Measurements from ENCODE around the gene BTRC. TPM values are rescaled to one million over a fixed set of nuclear protein-coding genes. Genes with fewer than 3 reads are reported as not detected.

Gene BTRC
- total and polyA plus RNA-seq, 7 donors, result 6.1 to 19.3 (median 16.4) TPM

DNA sequence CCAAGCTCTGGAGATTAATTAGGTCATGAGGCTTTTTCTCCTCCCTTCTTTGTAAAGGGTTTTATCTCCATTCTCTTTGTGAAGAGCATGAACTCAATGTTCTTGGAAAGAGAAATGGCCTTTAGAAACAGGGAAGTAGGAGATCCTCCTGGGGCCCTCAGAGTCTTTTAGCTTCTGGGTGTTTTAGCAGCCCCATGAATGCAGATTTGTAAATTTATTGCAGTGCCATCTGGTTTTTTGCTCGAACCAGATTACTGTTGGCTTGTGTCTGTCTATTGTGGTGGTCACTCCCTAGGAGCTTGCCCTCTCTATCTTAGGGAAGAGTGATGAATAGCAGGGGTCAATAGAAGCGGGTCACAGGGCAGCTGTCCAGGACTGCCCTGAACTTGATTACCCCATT lies 110.6 kb downstream of the BTRC start:
- DNase-seq (no peak), ATAC-seq (no peak)
- H3K4me1 ChIP-seq, result peaks cover 5% of the 10 kb centered on the region
- H3K4me3 ChIP-seq, result no peak overlapping the region
- TF ChIP-seq, protein P1, sequence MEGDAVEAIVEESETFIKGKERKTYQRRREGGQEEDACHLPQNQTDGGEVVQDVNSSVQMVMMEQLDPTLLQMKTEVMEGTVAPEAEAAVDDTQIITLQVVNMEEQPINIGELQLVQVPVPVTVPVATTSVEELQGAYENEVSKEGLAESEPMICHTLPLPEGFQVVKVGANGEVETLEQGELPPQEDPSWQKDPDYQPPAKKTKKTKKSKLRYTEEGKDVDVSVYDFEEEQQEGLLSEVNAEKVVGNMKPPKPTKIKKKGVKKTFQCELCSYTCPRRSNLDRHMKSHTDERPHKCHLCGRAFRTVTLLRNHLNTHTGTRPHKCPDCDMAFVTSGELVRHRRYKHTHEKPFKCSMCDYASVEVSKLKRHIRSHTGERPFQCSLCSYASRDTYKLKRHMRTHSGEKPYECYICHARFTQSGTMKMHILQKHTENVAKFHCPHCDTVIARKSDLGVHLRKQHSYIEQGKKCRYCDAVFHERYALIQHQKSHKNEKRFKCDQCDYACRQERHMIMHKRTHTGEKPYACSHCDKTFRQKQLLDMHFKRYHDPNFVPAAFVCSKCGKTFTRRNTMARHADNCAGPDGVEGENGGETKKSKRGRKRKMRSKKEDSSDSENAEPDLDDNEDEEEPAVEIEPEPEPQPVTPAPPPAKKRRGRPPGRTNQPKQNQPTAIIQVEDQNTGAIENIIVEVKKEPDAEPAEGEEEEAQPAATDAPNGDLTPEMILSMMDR (IDR thresholded peaks at IDR 0.05), result no peak
- no peaks in the 10 kb centered on the region for H3K27me3 ChIP-seq (ENCODE audit: insufficient read depth in 3 of 3, low read length in 2 of 3)
- no peaks in the 10 kb centered on the region for H3K36me3 ChIP-seq (ENCODE audit: insufficient read depth in 1 of 2, low read depth in 1 of 2)
- WGBS, 3 donors, result 30 to 54% (median 39%) methylated on average over 2 of the region's 2 CpGs
- H3K9me3 ChIP-seq, result no peaks in the 10 kb centered on the region
- intact Hi-C loops (cut with DNase I), result no loop called here
- no peak overlapping the region for H3K27ac ChIP-seq

DNA sequence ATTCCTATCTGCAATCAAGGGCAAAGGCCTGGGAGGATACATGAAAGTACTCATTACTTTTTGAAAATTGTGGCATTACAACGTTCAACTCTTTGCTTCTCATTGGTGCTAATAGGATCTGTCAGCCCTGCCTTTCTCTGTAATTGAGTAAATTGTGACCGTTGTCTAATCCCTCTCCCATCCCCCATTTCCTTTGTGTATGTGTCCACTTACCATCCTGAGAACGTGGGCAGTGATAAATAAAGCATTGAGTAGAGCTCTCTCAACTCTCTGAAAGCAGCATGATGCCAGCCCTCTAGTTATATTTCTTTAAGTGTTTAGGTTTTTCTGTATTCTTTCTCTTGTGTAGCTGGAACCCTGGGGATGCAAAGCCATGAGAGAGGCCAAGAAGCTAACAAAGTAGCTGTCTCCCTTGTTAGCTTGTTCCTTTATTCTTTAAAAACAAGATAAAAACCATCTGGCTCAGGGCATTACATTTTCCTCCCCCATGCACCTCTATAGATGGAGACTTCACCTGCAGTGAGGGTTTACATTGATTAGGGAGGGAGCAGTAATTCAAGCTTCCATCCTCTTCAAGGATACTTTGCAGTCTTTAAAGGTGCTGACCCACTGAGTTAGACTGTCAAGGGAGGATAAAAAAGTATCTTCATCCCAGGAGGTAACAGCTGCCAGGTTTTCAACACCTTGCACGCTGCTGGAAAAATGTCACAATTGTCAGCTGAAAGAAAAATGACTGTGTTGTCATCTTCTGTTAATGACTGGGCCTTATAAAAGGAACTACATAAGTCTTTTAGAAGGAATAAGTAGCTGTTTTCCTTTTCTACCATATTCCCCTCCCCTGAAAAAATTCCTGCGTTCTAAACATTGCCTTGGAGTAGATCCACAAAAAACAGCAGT lies 112.3 kb downstream of the BTRC start:
- H3K4me3 ChIP-seq, result no peak overlapping the region
- no peaks in the 10 kb centered on the region for H3K9me3 ChIP-seq
- WGBS, 3 donors, result 54 to 66% (median 59%) methylated on average over 5 of the region's 5 CpGs
- DNase-seq, result no peak
- H3K36me3 ChIP-seq (ENCODE audit: insufficient read depth in 1 of 2, low read depth in 1 of 2), result no peaks in the 10 kb centered on the region
- H3K4me1 ChIP-seq, result no peaks in the 10 kb centered on the region
- peak in 1 of 4 donors; percentile 16 for ATAC-seq
- no peak overlapping the region for H3K27ac ChIP-seq
- no peaks in the 10 kb centered on the region for H3K27me3 ChIP-seq (ENCODE audit: insufficient read depth in 3 of 3, low read length in 2 of 3)
- intact Hi-C loops (cut with DNase I), result loop anchor here in 1 of 2 donors (2.0 kb wide), 1 partner anchor 251 kb away; no protein-coding TSS in a partner anchor
- TF ChIP-seq, protein P1 (IDR thresholded peaks at IDR 0.05), result no peak

DNA sequence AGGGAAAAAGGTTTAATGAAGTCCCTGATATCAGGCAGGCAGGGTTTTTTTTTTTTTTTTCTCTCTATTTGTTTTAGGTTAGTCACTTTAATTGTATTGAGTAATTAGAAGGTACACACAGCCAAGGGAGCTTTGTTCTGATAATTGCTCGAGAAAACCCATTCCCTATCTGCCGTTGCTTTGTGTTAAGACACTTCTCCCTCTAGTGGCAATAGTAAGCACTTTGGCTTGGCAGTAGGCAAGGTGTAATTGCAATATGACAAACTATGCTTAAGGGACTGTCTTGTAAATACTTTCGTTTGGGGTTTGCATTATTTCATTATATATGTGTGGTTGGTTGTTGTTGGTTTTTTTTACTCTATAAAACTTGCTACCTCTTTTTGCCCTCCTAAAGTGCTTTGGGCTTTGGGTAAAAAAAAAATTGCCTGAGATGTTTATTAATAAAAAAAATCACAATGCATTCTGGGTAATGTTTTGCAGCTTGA lies 113.4 kb downstream of the BTRC start:
- TF ChIP-seq, protein P1 (IDR thresholded peaks at IDR 0.05), result peak; percentile 78
- WGBS, 3 donors, result 0 to 1% (median 1%) methylated on average over 3 of the region's 3 CpGs
- no peaks in the 10 kb centered on the region for H3K36me3 ChIP-seq (ENCODE audit: insufficient read depth in 1 of 2, low read depth in 1 of 2)
- no peaks in the 10 kb centered on the region for H3K4me1 ChIP-seq
- ATAC-seq (peak; percentile 65 to 94 (median 82)), DNase-seq (no peak)
- no peaks in the 10 kb centered on the region for H3K9me3 ChIP-seq
- H3K27ac ChIP-seq, result no peak overlapping the region
- intact Hi-C loops (cut with DNase I), result loop anchor here in 1 of 2 donors (2.0 kb wide), 1 partner anchor 253 kb away; no protein-coding TSS in a partner anchor
- H3K4me3 ChIP-seq, result peak overlapping the region; percentile 33
- H3K27me3 ChIP-seq (ENCODE audit: insufficient read depth in 3 of 3, low read length in 2 of 3), result no peaks in the 10 kb centered on the region

DNA sequence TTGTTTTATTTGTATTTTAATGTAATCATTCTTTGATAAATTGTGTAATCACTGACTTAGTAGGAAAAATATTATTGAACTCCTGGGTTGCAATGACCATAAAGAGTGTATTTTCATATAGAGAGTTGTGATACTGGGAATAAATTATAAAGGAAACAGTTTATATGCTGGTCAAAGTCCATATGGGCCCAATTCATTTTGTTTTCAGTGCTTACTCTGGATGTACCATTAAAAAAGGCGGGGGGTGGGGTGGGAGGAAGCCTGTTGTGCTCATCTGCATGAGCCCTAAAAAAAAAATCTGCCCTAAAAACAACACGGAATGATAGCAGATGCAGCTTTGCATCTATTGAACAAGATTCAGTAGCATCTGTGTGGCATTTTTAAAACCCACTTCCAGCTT lies 114.2 kb downstream of the BTRC start:
- DNase-seq (no peak), ATAC-seq (no peak)
- no peaks in the 10 kb centered on the region for H3K27me3 ChIP-seq (ENCODE audit: insufficient read depth in 3 of 3, low read length in 2 of 3)
- H3K36me3 ChIP-seq (ENCODE audit: insufficient read depth in 1 of 2, low read depth in 1 of 2), result no peaks in the 10 kb centered on the region
- no peaks in the 10 kb centered on the region for H3K9me3 ChIP-seq
- WGBS, 3 donors, result 68 to 84% (median 72%) methylated on average over 2 of the region's 2 CpGs
- TF ChIP-seq, protein P1 (IDR thresholded peaks at IDR 0.05), result no peak
- intact Hi-C loops (cut with DNase I), result loop anchor here in 1 of 2 donors (2.0 kb wide), 1 partner anchor 163 kb away; no protein-coding TSS in a partner anchor
- no peak overlapping the region for H3K4me3 ChIP-seq
- H3K27ac ChIP-seq, result no peak overlapping the region
- no peaks in the 10 kb centered on the region for H3K4me1 ChIP-seq

Measured in psoas muscle (tissue), 8 donors.